CD14-positive monocyte (primary cell): ENCODE measurements around the gene EIF4ENIF1. TPM values are rescaled to one million over a fixed set of nuclear protein-coding genes. Genes with fewer than 3 reads are reported as not detected.
"Not testable (repeated sequence)": the region's sequence is repeated elsewhere in the genome, so short reads cannot be mapped to it uniquely, and the experiment has no call there.

ENCODE experiments used
- DNase-seq, 3 donors: peaks; one replicate each; pipeline ENCODE4 v3.0.0-alpha.2; 2011 to 2022
- H2AFZ ChIP-seq: 2 replicates; pipeline ENCODE4 v1.6.0; 2012; ENCODE audit warnings: mild to moderate bottlenecking, low read depth, low read length, inconsistent platforms; ENCODE audit not compliant: insufficient read depth, poor library complexity, severe bottlenecking
- H3K27ac ChIP-seq, 2 donors: 1 replicate in 1 of 2; 2 replicates in 1 of 2; pipeline ENCODE4 v1.5.1; 2012 to 2013; ENCODE audit warnings: low read length in 2 of 2, control low read depth in 1 of 2, inconsistent platforms in 1 of 2, low read depth in 1 of 2, mild to moderate bottlenecking in 1 of 2
- H3K27me3 ChIP-seq, 2 donors: one replicate each; pipeline versions ENCODE4 v1.6.0 to v1.6.1; 2011 to 2013; ENCODE audit warnings: low read length in 2 of 2; ENCODE audit not compliant: control insufficient read depth in 2 of 2, insufficient read depth in 2 of 2
- H3K36me3 ChIP-seq, 2 donors: replicated peaks in 1 of 2; 1 replicate in 1 of 2; 2 replicates in 1 of 2; pipeline versions ENCODE4 v1.5.1 to v1.6.1; 2012 to 2013; ENCODE audit warnings: low read length in 2 of 2, control low read depth in 1 of 2, inconsistent platforms in 1 of 2, mild to moderate bottlenecking in 1 of 2; ENCODE audit not compliant: insufficient read depth in 2 of 2, control insufficient read depth in 1 of 2
- H3K4me1 ChIP-seq, 2 donors: 1 replicate in 1 of 2; 2 replicates in 1 of 2; pipeline versions ENCODE4 v1.5.1 to v1.6.1; 2012 to 2013; ENCODE audit warnings: low read length in 2 of 2, control low read depth in 1 of 2, inconsistent platforms in 1 of 2, mild to moderate bottlenecking in 1 of 2, moderate library complexity in 1 of 2; ENCODE audit not compliant: insufficient read depth in 2 of 2, control insufficient read depth in 1 of 2
- H3K4me2 ChIP-seq: replicated peaks from 2 replicates; pipeline ENCODE3; 2012; ENCODE audit warnings: low read length, moderate library complexity, mild to moderate bottlenecking; ENCODE audit not compliant: poor library complexity, severe bottlenecking; ENCODE audit errors: extremely low read depth
- H3K4me3 ChIP-seq, 3 experiments: fragments of 200-600 bp in 1 of 3; sonication (generic) in 1 of 3; replicated peaks in 1 of 3; 1 replicate in 2 of 3; 2 replicates in 1 of 3; pipeline ENCODE4 v1.5.1; 2011 to 2013; ENCODE audit warnings: low read length in 3 of 3, mild to moderate bottlenecking in 3 of 3, control low read depth in 2 of 3, low read depth in 2 of 3, inconsistent platforms in 1 of 3, moderate library complexity in 1 of 3
- H3K79me2 ChIP-seq: 2 replicates; pipeline ENCODE4 v1.6.0; 2012; ENCODE audit warnings: mild to moderate bottlenecking, control low read depth, inconsistent platforms, low read length, moderate library complexity; ENCODE audit not compliant: insufficient read depth
- H3K9ac ChIP-seq: 2 replicates; pipeline ENCODE4 v1.6.0; 2017; ENCODE audit warnings: low read length, mild to moderate bottlenecking; ENCODE audit not compliant: insufficient read depth, poor library complexity, severe bottlenecking
- H3K9me3 ChIP-seq, 2 donors: replicated peaks in 1 of 2; 1 replicate in 1 of 2; 2 replicates in 1 of 2; pipeline versions ENCODE4 v1.5.1 to v1.6.1; 2012 to 2013; ENCODE audit warnings: low read length in 2 of 2, control low read depth in 1 of 2; ENCODE audit not compliant: control insufficient read depth in 1 of 2, insufficient read depth in 1 of 2
- H4K20me1 ChIP-seq: 2 replicates; pipeline ENCODE4 v1.6.0; 2012; ENCODE audit warnings: mild to moderate bottlenecking, low read length, control low read depth, moderate library complexity; ENCODE audit not compliant: insufficient read depth
- H3K27ac Mint-ChIP-seq, 7 donors: one replicate each; pipeline ENCODE4 v1.8.0; 2020; ENCODE audit warnings: mild to moderate bottlenecking in 7 of 7, mixed read lengths in 7 of 7, moderate library complexity in 6 of 7, inconsistent platforms in 2 of 7
- H3K27me3 Mint-ChIP-seq, 3 donors: one replicate each; pipeline ENCODE4 v1.8.0; 2021 to 2022; ENCODE audit warnings: low read depth in 3 of 3, mild to moderate bottlenecking in 3 of 3, mixed read lengths in 3 of 3, moderate library complexity in 3 of 3, inconsistent platforms in 1 of 3
- H3K36me3 Mint-ChIP-seq, 2 donors: one replicate each; pipeline ENCODE4 v1.8.0; 2020; ENCODE audit warnings: mixed read lengths in 2 of 2, inconsistent platforms in 1 of 2, mild to moderate bottlenecking in 1 of 2
- H3K4me1 Mint-ChIP-seq: one replicate; pipeline ENCODE4 v1.8.0; 2020; ENCODE audit warnings: mild to moderate bottlenecking, mixed read lengths
- H3K4me3 Mint-ChIP-seq, 2 donors: one replicate each; pipeline ENCODE4 v1.8.0; 2020; ENCODE audit warnings: mild to moderate bottlenecking in 2 of 2, mixed read lengths in 2 of 2, moderate library complexity in 1 of 2
- H3K9me3 Mint-ChIP-seq, 7 donors: one replicate each; pipeline ENCODE4 v1.8.0; 2020 to 2022; ENCODE audit warnings: mixed read lengths in 7 of 7, mild to moderate bottlenecking in 6 of 7, moderate library complexity in 6 of 7, inconsistent platforms in 2 of 7
- WGBS: methylation state at CpG from one replicate; pipeline ENCODE4 v1.1.5; 2013; ENCODE audit warnings: missing lambda C conversion rate; ENCODE audit not compliant: insufficient coverage; 5-methylcytosine and 5-hydroxymethylcytosine counted together
- intact Hi-C, 2 donors: fragments of 100-400 bp; cut with micrococcal nuclease; formaldehyde crosslinking; loops; one replicate each; pipeline versions ENCODE4 v1.15.0 to v1.15.1; 2023
- polyA plus RNA-seq, 3 donors: library from polyadenylated mRNA; depleted of rRNA in 1 of 3; unstranded in 2 of 3; stranded (reverse) in 1 of 3; fragments of 300-500 nt in 2 of 3; fragments of >200 nt in 1 of 3; fragmentation: Illumina TruSeq in 2 of 3; gene quantifications; 1 replicate in 2 of 3; 2 replicates in 1 of 3; pipeline ENCODE4 v1.2.3, GENCODE V29; 2012 to 2021
- TF ChIP-seq, protein P1 (sequence below): fragments of 200-600 bp; IDR thresholded peaks from one replicate; pipeline ENCODE4 v1.8.0; 2022; ENCODE audit warnings: antibody characterized with exemption, mild to moderate bottlenecking

The EIF4ENIF1 gene
- polyA plus RNA-seq, 3 donors = 2.5 to 17.0 (median 11.5) TPM

DNA sequence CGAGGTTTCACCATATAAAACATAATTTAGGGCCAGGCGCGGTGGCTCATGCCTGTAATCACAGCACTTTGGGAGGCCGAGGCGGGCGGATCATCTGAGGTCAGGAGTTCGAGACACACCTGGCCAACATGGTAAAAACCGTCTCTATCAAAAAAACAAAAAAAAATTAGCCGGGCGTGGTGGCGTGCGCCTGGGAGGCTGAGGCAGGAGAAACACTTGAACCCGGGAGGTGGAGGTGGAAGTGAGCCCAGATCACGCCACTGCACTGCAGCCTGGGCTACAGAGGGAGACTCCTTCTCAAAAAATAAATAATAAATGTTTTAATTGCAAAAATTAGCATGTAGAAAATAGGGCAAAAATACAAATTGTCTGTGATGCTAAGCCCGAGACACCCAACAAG lies 5.7 kb upstream of the EIF4ENIF1 start:
- Mint-ChIP-seq H3K27me3 (peaks cover 0 to 3% (median 2%) of the 10 kb centered on the region in 3 donors), H3K4me3 (peak overlapping the region; percentile 92 to 96), H3K9me3 (peaks cover 0 to 4% (median 0%) of the 10 kb centered on the region in 7 donors), H3K36me3 (no peaks in the 10 kb centered on the region), H3K27ac (peak overlapping the region; percentile 89 to 96 (median 94)), H3K4me1 (peaks cover 26% of the 10 kb centered on the region)
- Histone ChIP-seq H3K9ac (peak overlapping the region; percentile 62), H3K79me2 (peaks cover 21% of the 10 kb centered on the region), H3K4me2 (peak overlapping the region; percentile 95), H4K20me1 (no peaks in the 10 kb centered on the region), H3K36me3 (no peaks in the 10 kb centered on the region), H3K4me3 (peak overlapping the region; percentile 49 to 93 (median 90)), H2AFZ (peak overlapping the region; percentile 97), H3K9me3 (no peaks in the 10 kb centered on the region), H3K4me1 (peaks cover 29 to 39% of the 10 kb centered on the region in 2 donors), H3K27me3 (no peaks in the 10 kb centered on the region), H3K27ac (peak overlapping the region; percentile 82 to 83)
- no peak for DNase-seq
- intact Hi-C loops = loop anchor here (10.0 kb wide), 2 partner anchors 139 to 259 kb away; partner anchors contain the start of genes DEPDC5 (in 1 of the 2) and PRR14L (in 1 of the 2)
- WGBS = 94% methylated on average over 3 of the region's 15 CpGs
- TF ChIP-seq, protein P1, sequence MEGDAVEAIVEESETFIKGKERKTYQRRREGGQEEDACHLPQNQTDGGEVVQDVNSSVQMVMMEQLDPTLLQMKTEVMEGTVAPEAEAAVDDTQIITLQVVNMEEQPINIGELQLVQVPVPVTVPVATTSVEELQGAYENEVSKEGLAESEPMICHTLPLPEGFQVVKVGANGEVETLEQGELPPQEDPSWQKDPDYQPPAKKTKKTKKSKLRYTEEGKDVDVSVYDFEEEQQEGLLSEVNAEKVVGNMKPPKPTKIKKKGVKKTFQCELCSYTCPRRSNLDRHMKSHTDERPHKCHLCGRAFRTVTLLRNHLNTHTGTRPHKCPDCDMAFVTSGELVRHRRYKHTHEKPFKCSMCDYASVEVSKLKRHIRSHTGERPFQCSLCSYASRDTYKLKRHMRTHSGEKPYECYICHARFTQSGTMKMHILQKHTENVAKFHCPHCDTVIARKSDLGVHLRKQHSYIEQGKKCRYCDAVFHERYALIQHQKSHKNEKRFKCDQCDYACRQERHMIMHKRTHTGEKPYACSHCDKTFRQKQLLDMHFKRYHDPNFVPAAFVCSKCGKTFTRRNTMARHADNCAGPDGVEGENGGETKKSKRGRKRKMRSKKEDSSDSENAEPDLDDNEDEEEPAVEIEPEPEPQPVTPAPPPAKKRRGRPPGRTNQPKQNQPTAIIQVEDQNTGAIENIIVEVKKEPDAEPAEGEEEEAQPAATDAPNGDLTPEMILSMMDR = no peak

DNA sequence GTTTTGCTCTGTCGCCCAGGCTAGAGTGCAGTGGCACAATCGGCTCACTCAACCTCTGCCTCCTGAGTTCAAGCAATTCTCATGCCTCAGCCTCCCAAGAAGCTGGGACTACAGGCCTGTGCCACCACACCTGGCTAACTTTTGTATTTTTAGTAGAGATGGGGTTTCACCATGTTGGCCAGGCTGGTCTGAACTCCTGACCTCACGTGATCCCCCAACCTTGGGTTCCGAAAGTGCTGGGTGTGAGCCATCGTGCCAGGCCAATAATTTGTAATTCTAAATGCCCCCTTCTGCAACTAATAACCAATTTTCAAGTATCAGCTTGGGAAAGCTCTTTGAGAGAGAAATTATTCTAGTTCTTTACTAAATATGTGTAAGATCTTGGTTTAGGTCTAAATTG lies 3.7 kb upstream of the EIF4ENIF1 start:
- H3K4me3 ChIP-seq, H3K9me3 Mint-ChIP-seq, H3K27me3 Mint-ChIP-seq, H3K27me3 ChIP-seq, H4K20me1 ChIP-seq, H3K9me3 ChIP-seq, H2AFZ ChIP-seq, DNase-seq, H3K4me3 Mint-ChIP-seq, H3K36me3 ChIP-seq, H3K9ac ChIP-seq, H3K4me2 ChIP-seq, H3K27ac ChIP-seq, H3K36me3 Mint-ChIP-seq: not testable (repeated sequence)
- WGBS = 87% methylated on average over 3 of the region's 5 CpGs
- H3K79me2 ChIP-seq = peaks cover 28% of the 10 kb centered on the region
- H3K4me1 Mint-ChIP-seq = peaks cover 34% of the 10 kb centered on the region
- intact Hi-C loops = loop anchor here (10.0 kb wide), 2 partner anchors 141 to 261 kb away; partner anchors contain the start of genes DEPDC5 (in 1 of the 2) and PRR14L (in 1 of the 2)
- peaks cover 35 to 47% of the 10 kb centered on the region in 2 donors for H3K4me1 ChIP-seq
- peak overlapping the region in 1 of 7 donors; percentile 15 for H3K27ac Mint-ChIP-seq
